Measurements from ENCODE around the gene INPP5A.

The INPP5A gene

DNA sequence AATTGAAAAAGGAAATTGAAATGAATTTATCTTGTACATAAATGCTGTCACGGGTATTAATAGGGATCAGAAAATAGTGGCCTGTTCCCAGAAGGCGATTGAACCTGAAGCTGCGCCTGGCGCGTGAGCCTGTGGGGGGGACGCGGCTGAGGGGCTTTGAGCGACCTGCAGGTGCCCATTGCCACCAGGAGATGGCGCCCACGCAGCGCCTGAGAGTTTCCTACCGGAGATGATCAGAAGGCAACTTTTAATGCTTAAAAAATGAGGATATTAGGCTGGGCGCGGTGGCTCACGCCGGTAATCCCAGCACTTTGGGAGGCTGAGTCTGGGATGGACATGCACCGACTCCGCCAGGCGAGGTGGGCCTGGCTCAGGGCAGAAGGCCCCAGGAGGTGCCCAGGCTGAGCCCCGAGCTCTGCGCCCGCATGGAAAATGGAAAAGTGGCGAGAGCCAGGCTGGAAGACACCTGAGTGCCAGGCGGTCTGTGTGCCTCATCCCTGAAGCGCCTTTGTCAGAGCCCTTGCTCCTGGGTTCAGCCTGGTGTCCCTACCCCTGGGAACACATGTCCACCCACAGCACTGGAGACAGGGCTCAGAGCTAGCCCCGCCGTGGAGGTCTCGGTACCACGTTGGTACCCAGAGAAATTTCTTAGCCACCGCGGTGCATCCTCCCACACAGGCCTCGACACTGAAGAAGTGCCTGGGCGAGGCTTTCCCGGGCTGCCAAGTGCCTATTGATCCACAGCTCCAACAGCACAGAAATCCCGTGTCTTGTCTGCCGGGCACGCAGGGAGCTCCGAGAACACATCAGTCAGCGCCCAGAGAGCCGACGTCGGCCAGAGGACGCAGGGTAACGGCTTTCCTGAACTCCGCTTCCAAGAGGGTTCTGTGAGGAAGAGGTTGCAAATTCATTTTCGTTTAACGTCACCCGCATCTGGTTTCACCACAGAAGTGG, 117.4 kb downstream of the INPP5A start:
- WGBS = 67% methylated on average over 48 of the region's 48 CpGs
- H3K36me3 ChIP-seq (ENCODE audit: insufficient read depth, low read length) = 0 out of 2 replicates have a peak, but pooled peaks cover 4% of the 10 kb centered on the region
- no peak overlapping the region for H3K27ac ChIP-seq (ENCODE audit: low read depth, low read length)
- no peak overlapping the region for H3K9ac ChIP-seq (ENCODE audit: low read depth, low read length)
- H3K27me3 ChIP-seq (ENCODE audit: insufficient read depth, low read length) = no peaks in the 10 kb centered on the region
- no peaks in the 10 kb centered on the region for H3K9me3 ChIP-seq (ENCODE audit: insufficient read depth, low read depth, low read length)
- no peak overlapping the region for H3K4me3 ChIP-seq (ENCODE audit: low read length)
- H3K4me1 ChIP-seq (ENCODE audit: insufficient read depth, low read length) = no peaks in the 10 kb centered on the region

DNA sequence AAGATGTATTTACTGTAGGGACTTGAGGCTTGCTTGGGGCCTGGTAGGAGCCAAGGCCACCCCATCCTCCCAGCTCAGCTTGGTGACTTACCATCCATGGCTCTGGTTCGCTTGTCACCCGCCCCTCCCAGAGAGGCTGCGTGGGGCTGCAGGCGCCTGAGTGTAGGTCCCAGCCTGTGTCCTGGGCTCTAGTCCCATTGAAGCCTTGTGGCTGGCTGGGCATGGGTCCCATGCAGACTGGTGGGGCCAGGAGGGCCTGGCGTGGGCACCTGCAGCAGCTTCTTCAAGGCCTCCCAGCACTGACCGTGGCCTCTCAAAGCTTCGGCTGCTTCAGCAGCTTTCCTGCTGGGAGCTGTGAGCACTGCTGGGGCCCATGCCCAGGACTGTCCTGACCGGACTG, 118.1 kb downstream of the INPP5A start:
- Histone ChIP-seq H3K36me3 (ENCODE audit: insufficient read depth, low read length) (0 out of 2 replicates have a peak, but pooled peaks cover 4% of the 10 kb centered on the region), H3K4me1 (ENCODE audit: insufficient read depth, low read length) (no peaks in the 10 kb centered on the region), H3K9ac (ENCODE audit: low read depth, low read length) (no peak overlapping the region), H3K4me3 (ENCODE audit: low read length) (no peak overlapping the region), H3K27me3 (ENCODE audit: insufficient read depth, low read length) (no peaks in the 10 kb centered on the region), H3K27ac (ENCODE audit: low read depth, low read length) (no peak overlapping the region), H3K9me3 (ENCODE audit: insufficient read depth, low read depth, low read length) (no peaks in the 10 kb centered on the region)
- 92% methylated on average over 8 of the region's 8 CpGs for WGBS

DNA sequence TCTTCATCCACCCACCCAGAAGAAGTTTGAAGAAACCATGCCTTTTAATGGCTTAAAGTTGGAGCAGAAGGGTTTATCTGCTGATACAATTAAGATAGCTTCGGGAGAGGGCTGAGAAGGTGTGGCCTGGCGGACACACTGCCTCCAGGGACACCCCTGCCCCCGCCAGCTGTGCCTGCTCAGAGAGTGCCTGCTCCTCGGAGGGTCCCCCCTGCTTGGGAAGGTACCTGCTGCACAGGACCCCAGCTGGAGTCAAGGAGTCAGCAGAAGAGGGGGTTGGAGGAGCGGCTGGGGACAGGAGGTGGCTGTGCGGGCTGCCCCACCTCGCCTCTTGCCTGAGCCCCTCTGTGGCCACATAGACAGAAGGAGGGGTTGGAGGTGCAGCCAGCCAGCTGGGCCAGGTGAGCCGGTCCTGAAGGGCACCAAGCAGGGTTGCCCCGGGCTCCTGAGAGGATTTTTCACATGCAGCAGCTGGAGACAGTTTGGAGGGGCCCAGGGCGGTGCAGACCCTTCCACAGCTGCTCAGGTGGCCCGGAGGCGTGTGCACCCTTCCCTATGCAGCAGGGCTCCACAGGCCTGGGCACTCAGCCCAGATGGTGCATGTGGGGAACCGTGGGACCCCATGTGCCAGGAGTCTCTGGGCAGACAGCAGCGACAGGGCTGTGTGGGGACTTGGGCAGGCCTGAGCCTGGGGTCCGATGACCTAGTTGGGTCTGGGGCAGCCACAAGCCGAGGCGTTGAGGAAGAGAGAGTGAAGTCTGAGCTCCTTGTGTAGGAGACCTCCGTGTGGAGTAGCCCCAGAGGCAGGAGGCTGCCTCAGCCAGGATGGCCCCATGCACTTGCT, 118.9 kb downstream of the INPP5A start:
- Histone ChIP-seq H3K9ac (ENCODE audit: low read depth, low read length) (no peak overlapping the region), H3K4me1 (ENCODE audit: insufficient read depth, low read length) (no peaks in the 10 kb centered on the region), H3K27ac (ENCODE audit: low read depth, low read length) (no peak overlapping the region), H3K36me3 (ENCODE audit: insufficient read depth, low read length) (0 out of 2 replicates have a peak, but pooled peaks cover 4% of the 10 kb centered on the region), H3K9me3 (ENCODE audit: insufficient read depth, low read depth, low read length) (no peaks in the 10 kb centered on the region), H3K4me3 (ENCODE audit: low read length) (no peak overlapping the region), H3K27me3 (ENCODE audit: insufficient read depth, low read length) (no peaks in the 10 kb centered on the region)
- 86% methylated on average over 18 of the region's 18 CpGs for WGBS

DNA sequence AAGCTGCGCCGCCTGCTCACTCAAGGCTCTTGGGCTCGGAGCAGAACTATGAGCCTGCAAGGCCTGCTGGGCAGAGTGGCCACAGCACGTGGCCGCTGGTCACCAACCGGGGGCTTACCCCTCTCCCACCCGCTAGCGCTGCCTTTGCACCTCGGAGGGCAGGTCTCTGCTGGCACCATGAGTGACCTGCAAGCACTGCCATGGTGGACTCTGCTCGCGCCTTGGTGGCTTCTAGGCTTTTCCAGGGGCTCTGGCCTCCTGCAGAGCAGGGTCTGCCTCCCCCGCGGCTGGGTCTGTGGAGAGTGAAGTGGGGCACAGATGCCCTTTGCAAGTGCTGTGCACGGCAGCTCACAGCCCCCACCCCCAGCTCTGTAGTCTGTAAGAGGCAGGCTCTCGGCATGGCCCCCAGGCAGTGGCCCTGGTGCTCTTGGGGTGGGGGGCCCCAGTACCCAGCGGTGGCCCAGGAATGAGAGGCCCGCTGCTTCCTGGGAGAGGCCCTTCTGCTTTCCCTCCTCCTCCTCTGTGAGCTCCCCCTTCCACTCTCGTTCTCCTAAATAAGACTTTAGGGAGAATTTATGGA, 119.6 kb downstream of the INPP5A start:
- H3K4me3 ChIP-seq (ENCODE audit: low read length) = no peak overlapping the region
- H3K27ac ChIP-seq (ENCODE audit: low read depth, low read length) = no peak overlapping the region
- H3K27me3 ChIP-seq (ENCODE audit: insufficient read depth, low read length) = no peaks in the 10 kb centered on the region
- no peak overlapping the region for H3K9ac ChIP-seq (ENCODE audit: low read depth, low read length)
- WGBS = 94% methylated on average over 17 of the region's 18 CpGs
- no peaks in the 10 kb centered on the region for H3K9me3 ChIP-seq (ENCODE audit: insufficient read depth, low read depth, low read length)
- H3K4me1 ChIP-seq (ENCODE audit: insufficient read depth, low read length) = no peaks in the 10 kb centered on the region
- 0 out of 2 replicates have a peak, but pooled peaks cover 4% of the 10 kb centered on the region for H3K36me3 ChIP-seq (ENCODE audit: insufficient read depth, low read length)

DNA sequence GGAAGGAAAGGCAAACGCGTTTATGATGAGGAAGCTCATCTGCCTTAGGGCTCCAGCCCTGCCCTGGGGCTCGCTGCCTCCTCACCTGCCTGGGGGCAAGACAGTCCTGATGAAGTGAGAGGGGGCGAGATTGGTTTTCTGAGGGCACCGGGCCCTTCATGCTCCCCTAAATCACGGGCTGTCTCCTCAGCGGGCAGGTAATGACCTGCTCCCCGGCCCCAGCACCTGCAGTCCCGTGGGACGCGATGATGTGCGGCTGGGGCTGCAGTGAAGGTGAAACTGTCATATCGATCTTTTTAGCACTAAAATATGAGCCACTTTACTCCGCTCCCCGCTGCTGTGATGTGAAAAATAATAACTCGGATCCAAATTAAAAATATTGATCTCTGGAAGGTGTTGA, 120.2 kb downstream of the INPP5A start:
- Histone ChIP-seq H3K36me3 (ENCODE audit: insufficient read depth, low read length) (no peaks in the 10 kb centered on the region), H3K4me1 (ENCODE audit: insufficient read depth, low read length) (no peaks in the 10 kb centered on the region), H3K4me3 (ENCODE audit: low read length) (no peak overlapping the region), H3K27me3 (ENCODE audit: insufficient read depth, low read length) (no peaks in the 10 kb centered on the region), H3K9ac (ENCODE audit: low read depth, low read length) (no peak overlapping the region), H3K27ac (ENCODE audit: low read depth, low read length) (no peak overlapping the region), H3K9me3 (ENCODE audit: insufficient read depth, low read depth, low read length) (no peaks in the 10 kb centered on the region)
- 93% methylated on average over 16 of the region's 16 CpGs for WGBS

DNA sequence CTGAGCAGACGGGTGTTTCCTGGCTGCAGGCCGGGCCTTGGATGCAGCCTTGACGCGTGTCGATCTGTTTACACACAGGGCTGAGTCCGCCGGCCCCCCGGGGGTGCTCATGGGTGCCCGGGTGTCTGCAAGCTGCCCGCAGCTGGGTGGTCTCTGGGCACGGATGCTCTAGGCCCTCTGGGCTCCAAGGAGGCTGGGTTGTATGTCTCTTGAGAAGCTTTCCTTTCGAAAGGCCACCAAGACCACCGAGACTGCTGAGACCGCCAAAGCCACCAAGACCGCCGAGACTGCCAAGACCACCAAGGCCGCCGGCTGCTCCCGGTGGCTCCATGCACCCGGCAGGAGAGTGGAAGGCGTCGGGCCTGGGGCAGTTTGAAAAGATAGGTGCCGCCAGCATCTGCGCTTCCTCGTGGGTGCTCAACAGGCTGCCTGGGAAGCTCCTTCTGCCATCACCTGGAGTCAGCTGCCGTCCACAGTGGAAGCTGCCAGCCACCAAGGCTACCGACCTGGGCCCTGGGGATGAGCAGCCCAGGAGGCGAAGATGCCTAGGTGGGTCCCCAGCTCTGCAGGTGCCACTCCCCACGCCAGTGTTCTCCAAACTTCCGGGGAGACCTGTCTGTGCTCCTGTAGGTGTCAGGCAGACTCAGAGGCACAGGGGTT, 121.1 kb downstream of the INPP5A start:
- no peak overlapping the region for H3K27ac ChIP-seq (ENCODE audit: low read depth, low read length)

DNA sequence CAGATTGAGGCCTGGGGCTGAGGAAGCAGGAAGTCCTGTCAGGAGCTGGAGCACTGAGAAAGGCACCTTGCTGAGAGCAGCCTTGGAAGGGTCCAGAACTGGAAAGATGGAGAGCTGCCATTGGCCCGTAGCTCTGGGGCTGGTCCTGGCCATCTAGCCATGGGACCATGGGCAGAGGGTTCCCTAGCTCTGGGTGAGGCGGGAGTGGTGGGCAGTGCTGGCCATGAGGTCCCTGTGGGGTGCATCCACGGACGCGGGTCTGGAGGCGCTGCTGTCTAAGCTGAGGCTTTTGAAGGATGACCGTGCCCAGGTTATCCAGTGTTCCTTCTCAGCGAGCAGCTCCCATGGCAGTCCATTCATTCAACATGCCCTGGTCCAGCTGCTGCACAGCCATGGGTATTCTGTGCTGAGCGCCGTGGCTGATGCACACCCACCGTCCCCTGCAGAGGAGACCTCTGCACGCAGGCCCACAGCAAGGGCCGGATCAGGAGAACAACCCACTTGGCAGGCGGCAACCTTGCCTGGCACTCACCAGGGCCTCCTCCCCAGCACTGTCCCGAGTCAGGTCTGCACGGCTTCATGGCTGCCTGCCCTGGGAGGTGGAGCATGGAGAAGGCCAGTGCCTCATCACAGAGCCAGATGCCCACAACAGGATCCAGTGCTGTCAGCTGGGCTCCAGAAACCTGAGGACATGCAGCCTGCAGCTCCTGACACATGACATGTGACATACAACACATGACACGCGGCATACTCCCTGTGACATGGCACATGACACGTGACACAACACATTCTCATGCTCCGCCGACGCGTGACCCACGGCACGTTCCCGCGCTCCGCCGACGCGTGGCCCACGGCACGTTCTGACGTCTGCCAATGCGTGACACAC, 121.9 kb downstream of the INPP5A start:
- no peaks in the 10 kb centered on the region for H3K36me3 ChIP-seq (ENCODE audit: insufficient read depth, low read length)
- H3K27ac ChIP-seq (ENCODE audit: low read depth, low read length) = no peak overlapping the region
- no peaks in the 10 kb centered on the region for H3K9me3 ChIP-seq (ENCODE audit: insufficient read depth, low read depth, low read length)
- no peaks in the 10 kb centered on the region for H3K27me3 ChIP-seq (ENCODE audit: insufficient read depth, low read length)
- H3K4me1 ChIP-seq (ENCODE audit: insufficient read depth, low read length) = no peaks in the 10 kb centered on the region
- WGBS = 96% methylated on average over 35 of the region's 35 CpGs
- H3K4me3 ChIP-seq (ENCODE audit: low read length) = no peak overlapping the region
- no peak overlapping the region for H3K9ac ChIP-seq (ENCODE audit: low read depth, low read length)

More for the DNA sequence above, 121.1 kb downstream of the INPP5A start:
- Histone ChIP-seq H3K4me3 (ENCODE audit: low read length) (no peak overlapping the region), H3K9ac (ENCODE audit: low read depth, low read length) (no peak overlapping the region), H3K36me3 (ENCODE audit: insufficient read depth, low read length) (no peaks in the 10 kb centered on the region), H3K4me1 (ENCODE audit: insufficient read depth, low read length) (no peaks in the 10 kb centered on the region), H3K27me3 (ENCODE audit: insufficient read depth, low read length) (no peaks in the 10 kb centered on the region), H3K9me3 (ENCODE audit: insufficient read depth, low read depth, low read length) (no peaks in the 10 kb centered on the region)
- WGBS = 95% methylated on average over 30 of the region's 30 CpGs

DNA sequence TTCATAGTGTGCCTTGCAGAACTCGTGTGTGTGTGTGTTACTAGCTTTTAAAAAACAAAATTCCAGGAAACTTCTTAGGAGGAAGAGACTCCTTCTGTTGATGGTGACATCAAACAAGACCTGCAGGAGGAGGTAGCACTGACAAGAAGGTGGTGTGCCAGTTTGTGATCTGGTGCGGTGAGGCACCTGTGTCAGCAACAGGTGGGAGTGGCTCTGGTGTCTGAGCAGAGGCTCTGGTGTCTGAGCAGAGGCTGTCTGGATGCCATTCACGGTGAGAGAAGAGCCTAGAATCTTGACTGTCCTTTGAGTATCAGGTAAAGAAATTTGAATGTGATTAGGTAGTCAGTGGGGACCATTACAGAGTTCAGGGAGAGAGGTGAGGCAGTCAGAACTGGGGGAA, 122.8 kb downstream of the INPP5A start:
- H3K4me1 ChIP-seq (ENCODE audit: insufficient read depth, low read length) = no peaks in the 10 kb centered on the region
- no peak overlapping the region for H3K27ac ChIP-seq (ENCODE audit: low read depth, low read length)
- no peaks in the 10 kb centered on the region for H3K27me3 ChIP-seq (ENCODE audit: insufficient read depth, low read length)
- no peaks in the 10 kb centered on the region for H3K36me3 ChIP-seq (ENCODE audit: insufficient read depth, low read length)
- WGBS = 89% methylated on average over 3 of the region's 3 CpGs
- no peak overlapping the region for H3K9ac ChIP-seq (ENCODE audit: low read depth, low read length)
- H3K9me3 ChIP-seq (ENCODE audit: insufficient read depth, low read depth, low read length) = no peaks in the 10 kb centered on the region
- no peak overlapping the region for H3K4me3 ChIP-seq (ENCODE audit: low read length)

DNA sequence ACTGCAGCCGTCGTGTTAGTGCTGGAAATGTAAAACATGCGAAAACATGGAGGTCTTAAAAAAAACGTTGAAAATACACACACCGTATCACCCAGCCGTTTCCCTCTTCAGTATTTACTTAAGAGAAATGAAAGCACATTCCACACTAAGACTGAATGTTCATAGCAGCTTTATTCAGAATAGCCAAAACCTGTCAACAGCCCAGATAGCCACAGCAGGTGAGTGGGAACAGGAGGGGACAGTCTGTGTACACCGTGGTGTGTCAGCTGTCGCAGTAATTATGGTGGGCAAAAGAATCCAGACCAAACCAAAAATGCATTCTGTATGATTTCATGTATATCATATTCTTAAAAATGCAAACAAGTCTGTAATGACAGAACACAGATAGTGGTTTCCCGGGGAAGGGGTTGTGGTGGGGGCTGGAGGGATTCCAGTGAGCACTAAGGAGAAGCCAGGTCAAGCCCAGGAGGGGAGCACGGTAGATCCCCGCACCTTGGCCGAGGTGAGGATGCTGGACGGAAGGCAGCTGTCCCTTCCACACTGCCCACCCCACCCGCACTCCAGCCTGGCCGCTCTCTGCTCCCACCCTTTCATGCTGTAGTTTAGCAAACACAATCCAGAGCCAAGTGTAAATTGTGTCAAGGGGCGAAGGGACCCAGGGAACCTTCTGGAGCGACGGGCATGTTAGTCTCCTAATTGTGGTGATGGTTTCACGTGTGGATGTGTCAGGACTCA, 124.8 kb downstream of the INPP5A start:
- Histone ChIP-seq H3K4me1 (ENCODE audit: insufficient read depth, low read length) (no peaks in the 10 kb centered on the region), H3K27ac (ENCODE audit: low read depth, low read length) (no peak overlapping the region), H3K36me3 (ENCODE audit: insufficient read depth, low read length) (no peaks in the 10 kb centered on the region), H3K4me3 (ENCODE audit: low read length) (no peak overlapping the region), H3K27me3 (ENCODE audit: insufficient read depth, low read length) (no peaks in the 10 kb centered on the region), H3K9ac (ENCODE audit: low read depth, low read length) (no peak overlapping the region), H3K9me3 (ENCODE audit: insufficient read depth, low read depth, low read length) (no peaks in the 10 kb centered on the region)
- 97% methylated on average over 19 of the region's 19 CpGs for WGBS

Data from HUES64 (cell line).